Gastrocnemius medialis (tissue), 4 donors: ENCODE results near the gene TSPAN16. TPM values are rescaled to one million over a fixed set of nuclear protein-coding genes. Genes with fewer than 3 reads are reported as not detected.

Source experiments
- ATAC-seq, 2 donors: fragments of 150-250 bp; one replicate each; pipeline ENCODE4 v1.9.1; 2016
- DNase-seq, 2 donors: peaks; one replicate each; pipeline ENCODE4 v3.0.0-alpha.2; 2019
- H3K27ac ChIP-seq, 4 donors: fragments of 200-600 bp; sonication (generic); 1 replicate in 1 of 4; 2 replicates in 3 of 4; pipeline ENCODE4 v1.5.1; 2016 to 2018; ENCODE audit warnings: mild to moderate bottlenecking in 2 of 4, moderate library complexity in 1 of 4
- H3K27me3 ChIP-seq, 3 donors: fragments of 200-600 bp; sonication (generic) in 2 of 3; 1 replicate in 1 of 3; 2 replicates in 2 of 3; pipeline versions ENCODE4 v1.5.1 to v1.6.0; 2016 to 2019; ENCODE audit warnings: mild to moderate bottlenecking in 1 of 3, moderate library complexity in 1 of 3
- H3K36me3 ChIP-seq, 2 donors: fragments of 200-600 bp; sonication (generic) in 1 of 2; one replicate each; pipeline ENCODE4 v1.5.1; 2017 to 2018
- H3K4me1 ChIP-seq, 2 donors: fragments of 200-600 bp; sonication (generic) in 1 of 2; one replicate each; pipeline ENCODE4 v1.5.1; 2016 to 2017; ENCODE audit warnings: mild to moderate bottlenecking in 2 of 2
- H3K4me3 ChIP-seq, 4 donors: fragments of 200-600 bp; sonication (generic) in 3 of 4; 1 replicate in 1 of 4; 2 replicates in 3 of 4; pipeline ENCODE4 v1.5.1; 2016 to 2019; ENCODE audit warnings: mild to moderate bottlenecking in 2 of 4
- H3K9me3 ChIP-seq, 3 donors: fragments of 200-600 bp; sonication (generic) in 2 of 3; 1 replicate in 1 of 3; 2 replicates in 2 of 3; pipeline ENCODE4 v1.5.1; 2016 to 2019
- POLR2A ChIP-seq, 2 donors: fragments of 450-650 bp; IDR thresholded peaks; one replicate each; pipeline ENCODE4 v1.6.1; 2017; ENCODE audit warnings: antibody characterized with exemption in 2 of 2, mild to moderate bottlenecking in 2 of 2, moderate library complexity in 2 of 2
- in situ Hi-C, 4 donors: fragments of 200-750 bp; cut with MboI; loops; one replicate each; pipeline versions ENCODE4 v1.15.0 to v1.8.0; 2017; ENCODE audit warnings: low sequenced_read_pairs in 4 of 4
- intact Hi-C: fragments of 100-400 bp; cut with DNase I; formaldehyde crosslinking; loops from one replicate; pipeline ENCODE4 v1.15.1; 2023; ENCODE audit warnings: low total_unique reads
- total RNA-seq, 4 donors: library from RNA; depleted of rRNA; stranded (reverse); fragments of >200 nt; gene quantifications; one replicate each; pipeline versions ENCODE4 v1.1.0 to v1.2.3, GENCODE V29; 2016
- TF ChIP-seq, protein P1 (sequence below), 5 experiments: fragments of 450-650 bp in 3 of 5; fragments of 200-600 bp in 2 of 5; sonication (generic) in 2 of 5; IDR thresholded peaks in 4 of 5; conservative IDR thresholded peaks in 1 of 5; 1 replicate in 4 of 5; 2 replicates in 1 of 5; pipeline ENCODE4 v1.5.1; 2016 to 2019; ENCODE audit warnings: antibody characterized with exemption in 5 of 5, mild to moderate bottlenecking in 3 of 5, moderate library complexity in 3 of 5

TSPAN16 gene
- total RNA-seq, 4 donors from 2014 or later = not detected

- TF ChIP-seq POLR2A (IDR thresholded peaks at IDR 0.05) = no peak
- TF ChIP-seq, protein P1, sequence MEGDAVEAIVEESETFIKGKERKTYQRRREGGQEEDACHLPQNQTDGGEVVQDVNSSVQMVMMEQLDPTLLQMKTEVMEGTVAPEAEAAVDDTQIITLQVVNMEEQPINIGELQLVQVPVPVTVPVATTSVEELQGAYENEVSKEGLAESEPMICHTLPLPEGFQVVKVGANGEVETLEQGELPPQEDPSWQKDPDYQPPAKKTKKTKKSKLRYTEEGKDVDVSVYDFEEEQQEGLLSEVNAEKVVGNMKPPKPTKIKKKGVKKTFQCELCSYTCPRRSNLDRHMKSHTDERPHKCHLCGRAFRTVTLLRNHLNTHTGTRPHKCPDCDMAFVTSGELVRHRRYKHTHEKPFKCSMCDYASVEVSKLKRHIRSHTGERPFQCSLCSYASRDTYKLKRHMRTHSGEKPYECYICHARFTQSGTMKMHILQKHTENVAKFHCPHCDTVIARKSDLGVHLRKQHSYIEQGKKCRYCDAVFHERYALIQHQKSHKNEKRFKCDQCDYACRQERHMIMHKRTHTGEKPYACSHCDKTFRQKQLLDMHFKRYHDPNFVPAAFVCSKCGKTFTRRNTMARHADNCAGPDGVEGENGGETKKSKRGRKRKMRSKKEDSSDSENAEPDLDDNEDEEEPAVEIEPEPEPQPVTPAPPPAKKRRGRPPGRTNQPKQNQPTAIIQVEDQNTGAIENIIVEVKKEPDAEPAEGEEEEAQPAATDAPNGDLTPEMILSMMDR (IDR thresholded peaks at IDR 0.05 in 4 of 5, conservative IDR thresholded peaks at IDR 0.05 in 1 of 5) = no peak
- H3K27me3 ChIP-seq = peaks cover 0 to 6% (median 4%) of the 10 kb centered on the region in 3 donors
- H3K27ac ChIP-seq = peak overlapping the region in 2 of 4 donors; percentile 71 to 76
- ATAC-seq (no peak), DNase-seq (no peak)
- H3K36me3 ChIP-seq = peaks cover 0 to 11% of the 10 kb centered on the region in 2 donors
- in situ Hi-C loops (no loop called here), intact Hi-C loops (no loop called here)
- H3K9me3 ChIP-seq = no peaks in the 10 kb centered on the region
- no peak overlapping the region for H3K4me3 ChIP-seq
- H3K4me1 ChIP-seq = peaks cover 10 to 11% of the 10 kb centered on the region in 2 donors
These were observed 26.5 kb downstream of the TSPAN16 start for GRCh38 chr19:11322269-11323024.

DNA sequence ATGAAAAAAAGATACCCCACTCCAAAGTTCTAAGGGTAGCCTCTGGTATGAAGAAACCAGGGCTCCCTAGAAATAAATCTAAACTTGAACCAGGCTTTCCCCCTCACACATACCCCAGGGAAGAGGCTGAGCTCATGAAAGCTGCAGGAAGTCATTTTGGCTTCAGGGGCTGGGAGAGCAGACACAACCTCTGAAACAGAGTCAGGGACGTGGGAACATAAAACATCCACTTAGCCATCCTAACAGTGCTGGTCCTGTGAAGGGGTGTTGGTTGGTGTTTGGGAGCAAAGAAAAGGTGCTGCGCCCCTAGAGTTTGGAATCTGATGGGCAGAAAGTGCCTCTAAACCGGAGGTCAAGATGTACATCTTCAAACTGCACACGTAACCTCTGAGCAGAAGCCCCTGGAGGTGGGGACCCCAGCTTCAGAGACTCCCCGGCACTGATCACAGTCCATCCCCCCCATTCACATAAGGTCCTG lies 27.7 kb downstream of the TSPAN16 start:
- ATAC-seq (no peak), DNase-seq (no peak)
- H3K27me3 ChIP-seq = peaks cover 0 to 5% (median 0%) of the 10 kb centered on the region in 3 donors
- H3K4me1 ChIP-seq = peaks cover 10 to 11% of the 10 kb centered on the region in 2 donors
- no peaks in the 10 kb centered on the region for H3K9me3 ChIP-seq
- peak overlapping the region; percentile 71 to 80 (median 74) for H3K27ac ChIP-seq
- H3K4me3 ChIP-seq = no peak overlapping the region
- TF ChIP-seq, protein P1 (IDR thresholded peaks at IDR 0.05 in 4 of 5, conservative IDR thresholded peaks at IDR 0.05 in 1 of 5) = no peak
- TF ChIP-seq POLR2A (IDR thresholded peaks at IDR 0.05) = no peak
- in situ Hi-C loops (no loop called here), intact Hi-C loops (no loop called here)
- peaks cover 0 to 20% of the 10 kb centered on the region in 2 donors for H3K36me3 ChIP-seq

DNA sequence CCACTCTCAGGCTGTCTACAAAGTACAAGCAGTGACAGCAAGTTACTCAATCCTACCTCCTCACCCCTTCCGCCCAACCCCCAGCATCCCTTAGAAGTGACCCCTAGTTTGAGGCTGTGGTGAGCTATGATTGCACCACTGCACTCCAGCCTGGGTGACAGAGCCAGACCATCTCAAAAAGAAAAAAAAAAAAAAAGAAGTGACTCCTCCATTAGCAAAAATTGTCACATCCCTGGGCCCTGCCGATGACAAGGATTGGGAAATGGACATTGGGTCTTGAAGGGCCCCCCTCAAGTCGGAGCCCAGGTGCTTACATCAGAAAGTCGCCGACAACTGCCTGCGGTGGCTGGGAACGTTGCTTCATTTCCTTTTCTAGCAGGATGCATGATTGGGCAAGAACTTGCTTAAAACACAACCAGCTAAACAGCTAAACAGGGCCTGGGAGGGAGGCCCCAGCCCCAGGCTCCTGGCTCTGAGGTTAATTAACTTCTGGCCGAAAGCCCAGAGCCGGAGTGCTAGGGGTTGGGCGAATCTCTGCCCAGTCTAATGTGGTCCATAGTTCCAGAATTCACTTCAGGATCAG lies 28.2 kb downstream of the TSPAN16 start:
- H3K27me3 ChIP-seq = no peaks in the 10 kb centered on the region
- no peak overlapping the region for H3K4me3 ChIP-seq
- intact Hi-C loops (no loop called here), in situ Hi-C loops (no loop called here)
- no peaks in the 10 kb centered on the region for H3K9me3 ChIP-seq
- peaks cover 10 to 11% of the 10 kb centered on the region in 2 donors for H3K4me1 ChIP-seq
- TF ChIP-seq, protein P1 (IDR thresholded peaks at IDR 0.05 in 4 of 5, conservative IDR thresholded peaks at IDR 0.05 in 1 of 5) = no peak
- no peak for TF ChIP-seq POLR2A (IDR thresholded peaks at IDR 0.05)
- peak; percentile 53 to 78 for DNase-seq
- H3K36me3 ChIP-seq = peaks cover 0 to 20% of the 10 kb centered on the region in 2 donors
- peak; percentile 88 to 89 for ATAC-seq
- H3K27ac ChIP-seq = peak overlapping the region; percentile 71 to 80 (median 74)

- H3K9me3 ChIP-seq = no peaks in the 10 kb centered on the region
- no peak for TF ChIP-seq POLR2A (IDR thresholded peaks at IDR 0.05)
- TF ChIP-seq, protein P1 (IDR thresholded peaks at IDR 0.05 in 4 of 5, conservative IDR thresholded peaks at IDR 0.05 in 1 of 5) = no peak
- peak overlapping the region; percentile 71 to 80 (median 74) for H3K27ac ChIP-seq
- intact Hi-C loops = no loop called here
- no peak for DNase-seq
- H3K27me3 ChIP-seq = no peaks in the 10 kb centered on the region
- H3K36me3 ChIP-seq = peaks cover 0 to 23% of the 10 kb centered on the region in 2 donors
- in situ Hi-C loops = no loop called here
- no peak for ATAC-seq
- peaks cover 10 to 11% of the 10 kb centered on the region in 2 donors for H3K4me1 ChIP-seq
- H3K4me3 ChIP-seq = no peak overlapping the region
These were observed 28.9 kb downstream of the TSPAN16 start for GRCh38 chr19:11324748-11325389.
